ENCODE results near the gene MEGF10.
"Not testable (repeated sequence)": the region's sequence is repeated elsewhere in the genome, so short reads cannot be mapped to it uniquely, and the experiment has no call there.

MEGF10 gene

DNA sequence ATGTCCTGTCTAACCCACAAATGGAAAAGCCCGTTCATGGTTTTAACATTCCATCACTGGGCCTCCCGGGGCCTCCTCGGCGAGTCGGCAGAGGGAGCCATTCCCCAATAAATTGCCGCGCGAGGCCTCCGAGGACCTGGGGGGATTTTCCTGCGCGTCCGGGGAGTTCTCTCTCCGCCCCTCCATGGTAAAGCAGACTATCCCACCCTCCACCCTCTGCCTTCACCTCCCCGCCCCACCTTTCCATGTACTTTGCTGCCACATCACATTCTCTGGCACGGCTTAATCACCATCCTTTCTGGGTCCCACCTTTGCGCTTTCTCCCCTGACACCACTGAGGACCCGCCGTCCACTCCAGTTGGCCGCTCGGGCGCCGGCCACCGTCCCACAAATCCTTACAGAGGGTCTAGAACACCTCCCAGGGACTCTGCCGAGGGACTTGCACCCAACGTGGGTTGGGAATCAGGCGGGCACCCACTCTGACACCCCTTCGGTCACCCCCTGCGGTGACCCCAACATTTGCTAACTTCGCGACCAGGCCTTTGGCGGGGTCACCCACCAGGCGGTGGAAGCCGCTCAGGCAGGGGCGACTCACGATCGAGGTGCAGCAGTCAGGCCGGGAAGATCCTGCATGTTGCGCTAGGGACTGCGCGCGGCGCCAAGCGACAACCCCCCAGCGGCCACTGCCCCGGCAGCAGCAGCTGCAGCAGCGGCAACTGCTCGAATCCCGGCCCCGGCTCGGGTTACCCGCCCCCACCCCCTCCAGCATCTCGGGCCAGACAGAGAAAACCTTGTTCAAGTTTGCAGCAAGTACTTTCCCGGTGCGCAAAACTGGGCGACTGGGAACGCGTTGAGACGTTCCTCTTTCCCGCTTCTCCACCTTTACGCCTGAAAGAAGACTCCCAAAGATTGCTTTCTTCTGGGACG lies at the start of gene MEGF10:
Gene MEGF10, plus strand, starts transcription at position 778 of the 927 bp plus-strand sequence. CDS start 40,513 bp downstream, outside the sequence.
- peak within 1 kb of the TSS; percentile 74 for H2AFZ ChIP-seq (ENCODE audit: low read length, unreplicated experiment)
- no peak within 1 kb of the TSS for H3K27ac ChIP-seq (ENCODE audit: low read depth, low read length)
- no peaks in the 10 kb centered on the region for H3K79me2 ChIP-seq (ENCODE audit: control insufficient read depth, insufficient read depth, low read length, unreplicated experiment)
- H3K36me3 ChIP-seq (ENCODE audit: insufficient read depth, low read length): no peaks in the 10 kb centered on the region
- H3K4me1 ChIP-seq (ENCODE audit: control insufficient read depth, insufficient read depth, low read length, unreplicated experiment): peaks cover under 1% of the 10 kb centered on the region
- peaks cover 27% of the 10 kb centered on the region for H3K27me3 ChIP-seq (ENCODE audit: insufficient read depth, low read length)
- peak within 1 kb of the TSS; percentile 75 for H3K4me3 ChIP-seq (ENCODE audit: low read depth, low read length)

- Histone ChIP-seq H3K79me2 (ENCODE audit: control insufficient read depth, insufficient read depth, low read length, unreplicated experiment) (no peaks in the 10 kb centered on the region), H3K4me3 (ENCODE audit: low read depth, low read length) (no peak overlapping the region), H3K27ac (ENCODE audit: low read depth, low read length) (no peak overlapping the region), H3K4me1 (ENCODE audit: control insufficient read depth, insufficient read depth, low read length, unreplicated experiment) (no peaks in the 10 kb centered on the region), H3K36me3 (ENCODE audit: insufficient read depth, low read length) (no peaks in the 10 kb centered on the region), H2AFZ (ENCODE audit: low read length, unreplicated experiment) (no peak overlapping the region), H3K27me3 (ENCODE audit: insufficient read depth, low read length) (no peaks in the 10 kb centered on the region)
Measured at GRCh38 chr5:127243011-127243410, 47.6 kb upstream of the MEGF10 start.

DNA sequence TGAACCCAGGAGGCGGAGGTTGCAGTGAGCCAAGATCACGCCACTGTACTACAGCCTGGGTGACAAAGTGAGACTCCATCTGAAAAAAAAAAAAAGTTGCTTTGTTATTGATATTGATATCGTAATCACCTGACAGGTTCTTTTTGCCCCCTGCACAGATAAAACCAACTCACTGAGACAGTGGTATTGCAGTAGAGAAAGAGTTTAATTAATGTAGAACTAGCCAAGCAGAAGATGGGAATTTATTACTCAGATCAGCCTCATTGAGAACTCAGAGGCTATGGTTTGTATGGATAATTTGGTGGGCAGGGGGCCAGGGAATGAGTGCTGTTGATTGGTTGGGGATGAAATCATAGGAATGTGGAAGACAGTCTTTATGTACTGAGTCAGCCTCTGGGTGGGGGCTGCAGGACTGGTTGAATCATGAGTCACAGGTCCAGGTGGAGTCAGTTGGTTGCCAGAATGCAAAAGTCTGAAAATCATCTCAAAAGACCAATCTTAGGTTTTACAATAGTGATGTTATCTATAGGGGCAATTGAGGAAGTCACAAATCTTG lies 35.8 kb upstream of the MEGF10 start:
- Histone ChIP-seq H3K79me2 (ENCODE audit: control insufficient read depth, insufficient read depth, low read length, unreplicated experiment) (no peaks in the 10 kb centered on the region), H3K27me3 (ENCODE audit: insufficient read depth, low read length) (no peaks in the 10 kb centered on the region), H2AFZ (ENCODE audit: low read length, unreplicated experiment) (no peak overlapping the region), H3K27ac (ENCODE audit: low read depth, low read length) (no peak overlapping the region), H3K36me3 (ENCODE audit: insufficient read depth, low read length) (no peaks in the 10 kb centered on the region), H3K4me3 (ENCODE audit: low read depth, low read length) (no peak overlapping the region), H3K4me1 (ENCODE audit: control insufficient read depth, insufficient read depth, low read length, unreplicated experiment) (no peaks in the 10 kb centered on the region)

- Histone ChIP-seq H3K27ac (ENCODE audit: low read depth, low read length) (no peak overlapping the region), H3K36me3 (ENCODE audit: insufficient read depth, low read length) (no peaks in the 10 kb centered on the region), H3K79me2 (ENCODE audit: control insufficient read depth, insufficient read depth, low read length, unreplicated experiment) (no peaks in the 10 kb centered on the region), H2AFZ (ENCODE audit: low read length, unreplicated experiment) (no peak overlapping the region), H3K4me3 (ENCODE audit: low read depth, low read length) (no peak overlapping the region), H3K27me3 (ENCODE audit: insufficient read depth, low read length) (no peaks in the 10 kb centered on the region), H3K4me1 (ENCODE audit: control insufficient read depth, insufficient read depth, low read length, unreplicated experiment) (no peaks in the 10 kb centered on the region)
Measured at GRCh38 chr5:127256886-127257597, 33.6 kb upstream of the MEGF10 start.

- H3K4me1 ChIP-seq (ENCODE audit: control insufficient read depth, insufficient read depth, low read length, unreplicated experiment): no peaks in the 10 kb centered on the region
- no peaks in the 10 kb centered on the region for H3K27me3 ChIP-seq (ENCODE audit: insufficient read depth, low read length)
- H3K27ac ChIP-seq (ENCODE audit: low read depth, low read length): no peak overlapping the region
- no peak overlapping the region for H2AFZ ChIP-seq (ENCODE audit: low read length, unreplicated experiment)
- H3K36me3 ChIP-seq (ENCODE audit: insufficient read depth, low read length): no peaks in the 10 kb centered on the region
- no peaks in the 10 kb centered on the region for H3K79me2 ChIP-seq (ENCODE audit: control insufficient read depth, insufficient read depth, low read length, unreplicated experiment)
- no peak overlapping the region for H3K4me3 ChIP-seq (ENCODE audit: low read depth, low read length)
Measured at GRCh38 chr5:127260686-127261085, 29.9 kb upstream of the MEGF10 start.

GRCh38 chr5:127265473-127265872 lies 25.1 kb upstream of the MEGF10 start:
- not testable (repeated sequence) for H3K4me1 ChIP-seq (ENCODE audit: control insufficient read depth, insufficient read depth, low read length, unreplicated experiment); H2AFZ ChIP-seq (ENCODE audit: low read length, unreplicated experiment); H3K79me2 ChIP-seq (ENCODE audit: control insufficient read depth, insufficient read depth, low read length, unreplicated experiment); H3K4me3 ChIP-seq (ENCODE audit: low read depth, low read length); H3K27ac ChIP-seq (ENCODE audit: low read depth, low read length); H3K36me3 ChIP-seq (ENCODE audit: insufficient read depth, low read length); H3K27me3 ChIP-seq (ENCODE audit: insufficient read depth, low read length)

GRCh38 chr5:127268342-127268741 lies 22.3 kb upstream of the MEGF10 start:
- H3K27ac ChIP-seq (ENCODE audit: low read depth, low read length); H3K27me3 ChIP-seq (ENCODE audit: insufficient read depth, low read length); H3K79me2 ChIP-seq (ENCODE audit: control insufficient read depth, insufficient read depth, low read length, unreplicated experiment); H2AFZ ChIP-seq (ENCODE audit: low read length, unreplicated experiment); H3K4me3 ChIP-seq (ENCODE audit: low read depth, low read length); H3K4me1 ChIP-seq (ENCODE audit: control insufficient read depth, insufficient read depth, low read length, unreplicated experiment); H3K36me3 ChIP-seq (ENCODE audit: insufficient read depth, low read length): not testable (repeated sequence)

- not testable (repeated sequence) for H3K4me3 ChIP-seq (ENCODE audit: low read depth, low read length); H2AFZ ChIP-seq (ENCODE audit: low read length, unreplicated experiment); H3K79me2 ChIP-seq (ENCODE audit: control insufficient read depth, insufficient read depth, low read length, unreplicated experiment); H3K4me1 ChIP-seq (ENCODE audit: control insufficient read depth, insufficient read depth, low read length, unreplicated experiment); H3K27ac ChIP-seq (ENCODE audit: low read depth, low read length); H3K36me3 ChIP-seq (ENCODE audit: insufficient read depth, low read length)
- H3K27me3 ChIP-seq (ENCODE audit: insufficient read depth, low read length): peaks cover 12% of the 10 kb centered on the region; the same call in 1 of the 2 replicates
Measured at GRCh38 chr5:127270713-127271112, 19.9 kb upstream of the MEGF10 start.

GRCh38 chr5:127275641-127276193 lies 14.9 kb upstream of the MEGF10 start:
- no peak overlapping the region for H3K4me3 ChIP-seq (ENCODE audit: low read depth, low read length)
- H3K27ac ChIP-seq (ENCODE audit: low read depth, low read length): no peak overlapping the region
- H2AFZ ChIP-seq (ENCODE audit: low read length, unreplicated experiment): no peak overlapping the region
- no peaks in the 10 kb centered on the region for H3K36me3 ChIP-seq (ENCODE audit: insufficient read depth, low read length)
- peaks cover 48% of the 10 kb centered on the region for H3K27me3 ChIP-seq (ENCODE audit: insufficient read depth, low read length)
- H3K79me2 ChIP-seq (ENCODE audit: control insufficient read depth, insufficient read depth, low read length, unreplicated experiment): no peaks in the 10 kb centered on the region
- no peaks in the 10 kb centered on the region for H3K4me1 ChIP-seq (ENCODE audit: control insufficient read depth, insufficient read depth, low read length, unreplicated experiment)

- Histone ChIP-seq H3K27me3 (ENCODE audit: insufficient read depth, low read length) (peaks cover 64% of the 10 kb centered on the region), H3K4me1 (ENCODE audit: control insufficient read depth, insufficient read depth, low read length, unreplicated experiment) (no peaks in the 10 kb centered on the region), H3K27ac (ENCODE audit: low read depth, low read length) (no peak overlapping the region)
Measured at GRCh38 chr5:127280491-127281220, 9.9 kb upstream of the MEGF10 start.

More at GRCh38 chr5:127280491-127281220, 9.9 kb upstream of the MEGF10 start:
- Histone ChIP-seq H3K36me3 (ENCODE audit: insufficient read depth, low read length) (no peaks in the 10 kb centered on the region), H2AFZ (ENCODE audit: low read length, unreplicated experiment) (no peak overlapping the region), H3K79me2 (ENCODE audit: control insufficient read depth, insufficient read depth, low read length, unreplicated experiment) (no peaks in the 10 kb centered on the region), H3K4me3 (ENCODE audit: low read depth, low read length) (no peak overlapping the region)
